ENCODE measurements around the gene NACC2.

DNA sequence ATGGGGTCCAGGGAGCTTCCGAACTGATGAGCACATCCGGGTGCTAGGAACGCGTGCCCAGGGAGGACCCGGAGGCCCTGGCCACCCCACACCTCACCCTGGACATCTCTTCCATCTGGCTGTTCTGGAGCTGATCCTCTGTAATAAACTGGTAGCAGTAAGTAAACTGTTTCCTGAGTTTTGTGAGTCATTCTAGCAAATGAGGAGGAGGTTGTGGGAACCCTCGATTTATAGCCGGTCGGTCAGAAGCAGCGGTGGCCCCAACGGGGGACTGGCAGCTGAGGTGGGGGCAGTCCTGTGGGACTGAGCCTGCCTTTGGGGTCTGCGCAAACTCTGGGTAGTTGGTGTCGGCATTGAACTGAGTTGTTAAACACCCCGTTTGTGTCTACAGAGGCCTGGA, 118.6 kb downstream of the NACC2 start:
- TF ChIP-seq, protein P1, sequence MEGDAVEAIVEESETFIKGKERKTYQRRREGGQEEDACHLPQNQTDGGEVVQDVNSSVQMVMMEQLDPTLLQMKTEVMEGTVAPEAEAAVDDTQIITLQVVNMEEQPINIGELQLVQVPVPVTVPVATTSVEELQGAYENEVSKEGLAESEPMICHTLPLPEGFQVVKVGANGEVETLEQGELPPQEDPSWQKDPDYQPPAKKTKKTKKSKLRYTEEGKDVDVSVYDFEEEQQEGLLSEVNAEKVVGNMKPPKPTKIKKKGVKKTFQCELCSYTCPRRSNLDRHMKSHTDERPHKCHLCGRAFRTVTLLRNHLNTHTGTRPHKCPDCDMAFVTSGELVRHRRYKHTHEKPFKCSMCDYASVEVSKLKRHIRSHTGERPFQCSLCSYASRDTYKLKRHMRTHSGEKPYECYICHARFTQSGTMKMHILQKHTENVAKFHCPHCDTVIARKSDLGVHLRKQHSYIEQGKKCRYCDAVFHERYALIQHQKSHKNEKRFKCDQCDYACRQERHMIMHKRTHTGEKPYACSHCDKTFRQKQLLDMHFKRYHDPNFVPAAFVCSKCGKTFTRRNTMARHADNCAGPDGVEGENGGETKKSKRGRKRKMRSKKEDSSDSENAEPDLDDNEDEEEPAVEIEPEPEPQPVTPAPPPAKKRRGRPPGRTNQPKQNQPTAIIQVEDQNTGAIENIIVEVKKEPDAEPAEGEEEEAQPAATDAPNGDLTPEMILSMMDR (IDR thresholded peaks at IDR 0.05): no peak
- TF ChIP-seq EZH2 (IDR thresholded peaks at IDR 0.05; ENCODE audit: borderline replicate concordance, insufficient read depth, low read depth, low read length, poor library complexity, severe bottlenecking): no peak
